Liver (tissue), 3 donors: Measurements from ENCODE around the gene GFRA1.
"Not testable (repeated sequence)": the region's sequence is repeated elsewhere in the genome, so short reads cannot be mapped to it uniquely, and the experiment has no call there.

ENCODE experiments used
- ATF3 ChIP-seq: IDR thresholded peaks from 2 replicates; pipeline ENCODE4 v1.6.1; 2016; ENCODE audit warnings: antibody characterized with exemption
- CTCF ChIP-seq: fragments of 150-350 bp; IDR thresholded peaks from 2 replicates; pipeline ENCODE4 v1.5.1; 2017; ENCODE audit warnings: improper control_type of control experiment, low read depth, low read length; ENCODE audit not compliant: missing input control
- GABPA ChIP-seq, 2 donors: IDR thresholded peaks in 1 of 2; conservative IDR thresholded peaks in 1 of 2; 2 replicates each; pipeline ENCODE4 v1.6.1; 2016; ENCODE audit warnings: antibody characterized with exemption in 2 of 2, mild to moderate bottlenecking in 1 of 2, moderate library complexity in 1 of 2
- JUND ChIP-seq, 2 donors: IDR thresholded peaks; 2 replicates each; pipeline ENCODE4 v1.6.1; 2016; ENCODE audit warnings: antibody characterized with exemption in 2 of 2
- RAD21 ChIP-seq, 2 donors: IDR thresholded peaks; 2 replicates each; pipeline ENCODE4 v1.6.1; 2016; ENCODE audit warnings: antibody characterized with exemption in 2 of 2, mild to moderate bottlenecking in 2 of 2
- SP1 ChIP-seq: IDR thresholded peaks from 2 replicates; pipeline ENCODE4 v1.6.1; 2018; ENCODE audit warnings: antibody characterized with exemption, mild to moderate bottlenecking
- TAF1 ChIP-seq: conservative IDR thresholded peaks from 2 replicates; pipeline ENCODE4 v1.6.1; 2016; ENCODE audit warnings: antibody characterized with exemption, mild to moderate bottlenecking
- YY1 ChIP-seq: IDR thresholded peaks from 2 replicates; pipeline ENCODE4 v1.6.1; 2016; ENCODE audit warnings: antibody characterized with exemption, mild to moderate bottlenecking
- ZBTB33 ChIP-seq: IDR thresholded peaks from 2 replicates; pipeline ENCODE4 v1.6.1; 2016; ENCODE audit warnings: antibody characterized with exemption
- donor health status: healthy.
- donor health status: healthy.

GRCh38 chr10:116035406-116035805 is 237.6 kb downstream of the GFRA1 start:
- TF ChIP-seq SP1; CTCF; GABPA (IDR thresholded peaks at IDR 0.05 in 1 of 2, conservative IDR thresholded peaks at IDR 0.05 in 1 of 2); RAD21 (IDR thresholded peaks at IDR 0.05); YY1; ATF3; TAF1; ZBTB33; JUND (IDR thresholded peaks at IDR 0.05): not testable (repeated sequence)
